ENCODE results near the gene ZNF384.

The ZNF384 gene

GRCh38 chr12:6699259-6699988 lies 10.2 kb upstream of the ZNF384 start:
- no peak for DNase-seq

DNA sequence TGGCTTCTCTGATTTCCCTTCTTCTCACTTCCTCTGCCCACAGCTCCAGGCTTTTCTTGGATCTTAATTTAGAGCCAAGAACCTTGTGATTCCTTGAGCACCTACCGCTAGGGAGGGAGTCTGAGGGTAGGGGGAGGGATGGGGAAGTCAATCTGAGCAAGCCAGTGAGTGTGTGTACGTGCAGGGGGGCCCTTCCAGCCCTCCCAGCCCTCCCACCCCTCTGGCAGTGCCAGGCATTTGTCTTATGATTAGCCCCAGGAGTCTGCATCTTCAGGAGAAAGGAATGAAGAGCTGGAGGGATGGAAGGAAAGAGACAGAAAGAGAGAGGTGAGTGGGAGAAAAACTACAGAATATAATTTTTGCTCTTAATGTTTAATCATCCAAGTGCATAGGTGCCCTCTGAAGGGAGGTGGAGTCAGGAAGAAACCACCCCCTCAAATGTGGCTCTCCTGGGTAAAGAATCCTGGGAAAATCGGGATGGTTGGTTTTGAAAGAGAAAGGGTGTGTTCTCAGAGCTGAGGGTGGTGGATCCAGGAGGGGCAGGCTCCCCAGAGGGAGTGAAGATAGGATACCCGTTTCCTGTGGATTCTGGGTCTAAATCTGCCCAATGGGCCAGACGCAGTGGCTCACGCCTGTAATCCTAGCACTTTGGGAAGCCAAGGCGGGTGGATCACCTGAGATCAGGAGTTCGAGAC lies 9.3 kb upstream of the ZNF384 start:
- no peak for DNase-seq

DNA sequence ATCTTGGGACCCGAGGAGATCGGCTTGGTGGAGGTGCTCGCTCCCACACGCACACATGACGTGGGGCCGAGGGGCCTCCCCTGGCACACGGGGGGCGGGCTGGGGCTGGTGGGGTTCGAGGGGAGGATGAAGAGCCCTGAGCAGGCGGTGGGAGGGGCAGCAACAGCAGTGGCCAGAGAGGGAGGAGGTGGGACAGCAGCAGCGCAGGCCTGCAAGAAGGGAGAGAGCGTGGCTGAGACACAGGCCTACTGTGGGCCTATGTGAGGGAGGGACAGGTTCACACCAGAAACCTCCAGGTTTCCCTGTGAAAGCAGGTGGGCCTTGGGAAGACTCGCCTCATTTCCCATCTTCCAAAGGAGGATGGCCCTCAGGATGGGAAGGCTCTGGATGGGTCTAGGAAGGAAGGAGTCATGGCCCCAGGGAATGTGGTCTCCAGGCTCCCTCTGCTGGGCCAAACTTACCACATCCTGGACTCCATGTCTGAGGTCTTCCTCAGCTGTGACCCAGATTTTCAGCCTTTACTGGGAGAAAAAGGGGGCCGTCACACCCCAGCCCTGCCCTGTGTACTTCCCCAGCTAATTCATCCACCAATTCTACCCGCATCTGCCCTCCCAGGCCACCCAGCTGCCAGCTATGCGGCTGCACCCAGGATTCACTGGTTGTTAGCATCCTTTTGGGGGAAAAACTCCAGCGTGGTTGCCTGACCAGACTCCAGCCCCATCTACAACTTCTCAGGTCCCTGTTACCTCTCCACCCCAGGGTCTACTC lies 8.6 kb upstream of the ZNF384 start:
- DNase-seq, result no peak

GRCh38 chr12:6696690-6697583 lies 7.8 kb upstream of the ZNF384 start:
- DNase-seq, result no peak

DNA sequence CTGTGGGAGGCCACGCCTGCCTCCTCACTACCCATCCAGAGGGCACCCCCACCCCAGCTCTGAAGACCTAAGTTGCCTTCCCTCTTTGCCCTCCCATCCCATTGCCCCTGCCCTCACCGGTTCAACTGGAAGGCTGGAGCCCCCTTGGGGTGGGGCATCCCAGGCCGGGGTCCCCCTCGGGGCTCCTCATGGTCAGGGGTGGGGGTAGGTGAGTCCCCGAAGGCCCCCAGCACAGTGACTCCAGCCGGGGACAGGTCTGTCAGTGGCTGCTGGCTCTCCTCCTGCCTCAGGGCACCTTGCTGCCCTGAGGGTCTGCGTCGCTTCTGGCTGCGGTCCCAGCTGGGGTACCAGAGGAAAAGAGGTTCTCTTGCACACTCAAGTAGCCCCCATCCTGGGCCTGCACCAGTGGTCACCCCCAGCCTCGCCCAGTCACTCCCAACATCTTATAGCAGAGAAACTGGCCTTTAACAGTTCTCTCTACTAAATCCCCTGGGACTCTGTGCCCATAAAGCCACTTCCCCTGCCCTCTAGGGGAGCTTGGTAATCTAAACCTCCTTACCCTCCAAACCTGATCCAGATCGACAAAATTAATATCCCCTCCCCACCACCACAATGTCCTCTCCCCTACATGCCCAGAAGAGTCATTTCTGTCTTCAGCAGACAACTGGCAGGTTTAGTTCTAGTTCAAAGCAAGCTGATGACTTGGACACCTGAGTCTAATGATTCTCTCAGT lies 6.3 kb upstream of the ZNF384 start:
- DNase-seq, result no peak

DNA sequence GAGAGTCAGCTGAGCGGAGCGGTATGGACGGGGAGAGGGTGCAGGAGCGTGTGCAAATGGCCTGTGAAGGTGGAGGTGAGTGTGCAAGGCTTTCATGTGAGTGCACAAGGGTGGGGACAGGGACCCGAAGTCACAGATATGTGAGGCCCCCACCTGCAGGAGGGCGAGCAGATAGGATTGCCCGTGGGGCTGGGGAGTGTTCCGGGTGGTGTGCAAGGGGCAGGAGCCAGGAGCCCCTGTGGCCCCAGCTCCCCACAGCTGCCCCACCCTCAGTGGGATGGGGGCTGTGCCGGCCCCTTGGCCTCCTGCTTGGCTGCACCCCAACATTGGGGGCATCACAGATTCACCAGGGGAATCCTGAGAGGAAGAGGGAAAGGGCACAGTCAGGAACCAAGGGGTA lies 5.5 kb upstream of the ZNF384 start:
- DNase-seq, result no peak

DNA sequence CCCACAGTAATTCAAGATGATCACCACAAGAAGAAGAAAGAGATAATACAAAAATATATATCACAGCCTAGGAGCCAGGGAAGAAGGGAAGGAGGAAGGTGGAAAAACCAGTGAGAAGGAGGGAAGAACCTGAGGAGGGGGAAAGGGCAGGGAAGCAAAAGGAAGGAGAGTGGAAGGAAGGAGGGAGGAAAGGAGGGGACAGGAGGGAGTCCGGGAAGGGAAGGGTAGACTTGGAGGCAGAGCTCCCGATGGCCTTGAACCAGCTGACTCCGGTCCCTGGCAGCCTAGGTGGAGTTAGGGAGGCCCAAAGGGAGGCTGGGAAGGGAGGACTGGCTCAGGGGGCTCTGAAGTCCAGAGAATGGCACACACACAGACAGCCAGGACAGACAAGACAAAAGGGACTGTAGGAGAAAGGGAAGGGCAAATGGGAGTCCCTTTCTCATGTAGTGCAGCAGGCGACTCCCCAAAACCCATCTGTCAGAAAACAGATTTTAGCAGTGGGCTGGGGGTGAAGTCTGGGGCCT lies 4.7 kb upstream of the ZNF384 start:
- DNase-seq, result no peak

DNA sequence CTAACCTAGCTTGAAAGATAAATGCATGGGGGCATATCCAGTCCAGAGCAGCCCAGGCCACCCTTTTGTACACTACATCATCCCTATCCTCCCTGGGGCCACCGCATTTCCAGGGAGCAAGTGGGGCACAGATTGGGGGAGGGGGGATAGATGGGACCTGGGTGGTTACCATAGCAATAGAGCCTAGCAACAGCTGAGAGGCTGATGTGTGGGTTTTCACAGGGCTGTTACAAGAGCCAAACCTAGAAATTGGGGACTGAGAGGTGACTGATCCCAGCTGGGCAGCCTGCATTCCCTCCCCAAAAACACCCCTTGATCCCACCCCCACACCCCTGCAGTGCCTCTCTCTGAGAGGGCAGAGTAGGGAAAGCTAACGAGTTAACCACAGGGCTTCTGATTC lies 3.7 kb upstream of the ZNF384 start:
- no peak for DNase-seq

- DNase-seq, result no peak
Measured at GRCh38 chr12:6691473-6691872, 2.3 kb upstream of the ZNF384 start.

DNA sequence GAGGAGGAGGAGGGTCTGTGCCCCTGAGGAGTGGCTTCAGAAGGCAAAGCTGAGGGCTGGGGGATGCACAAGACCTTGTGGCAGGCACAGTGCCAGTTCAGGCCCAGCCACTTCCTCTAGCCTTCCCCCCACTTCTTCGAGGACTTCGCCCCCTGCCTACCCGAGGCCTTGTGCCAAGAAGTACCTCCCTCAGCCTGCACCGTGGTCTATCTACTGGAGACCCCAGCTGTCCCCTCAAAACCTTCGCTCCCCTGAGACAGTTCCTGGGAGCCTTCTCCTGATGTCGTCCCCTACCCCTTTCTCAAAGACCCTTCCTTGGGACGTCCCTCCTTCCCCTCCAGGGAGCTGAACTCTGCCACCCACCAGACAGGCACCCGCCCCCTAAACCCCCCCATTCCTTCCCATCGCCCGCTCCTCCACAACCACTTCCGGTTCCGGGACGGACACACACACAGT lies 604 bp downstream of the ZNF384 start:
- DNase-seq, result peak; percentile 33

- DNase-seq, result no peak
Measured at GRCh38 chr12:6685814-6686213, 3.4 kb downstream of the ZNF384 start.

GRCh38 chr12:6684609-6685008 lies 4.6 kb downstream of the ZNF384 start:
- DNase-seq, result peak; percentile 50

DNA sequence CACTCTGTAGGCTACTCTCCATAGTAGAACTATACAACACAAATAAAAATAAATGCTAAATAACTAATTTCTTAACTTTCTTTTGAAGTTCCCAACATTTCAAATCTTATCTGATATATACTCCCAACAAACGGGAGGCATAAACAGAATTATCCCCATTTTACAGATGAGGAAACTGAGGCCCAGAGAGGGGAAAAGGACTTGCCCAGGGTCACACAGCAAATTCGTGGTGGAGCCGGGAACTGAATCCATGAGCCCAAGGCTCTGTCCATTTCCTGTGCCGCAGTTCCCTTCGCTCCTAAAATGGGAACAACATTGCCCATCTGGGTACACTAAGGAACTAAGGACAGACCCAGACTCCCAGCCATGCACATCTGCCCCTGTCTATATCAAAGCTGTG lies 12.2 kb downstream of the ZNF384 start:
- DNase-seq, result no peak

GRCh38 chr12:6672143-6672542 lies 17.0 kb downstream of the ZNF384 start:
- no peak for DNase-seq

DNA sequence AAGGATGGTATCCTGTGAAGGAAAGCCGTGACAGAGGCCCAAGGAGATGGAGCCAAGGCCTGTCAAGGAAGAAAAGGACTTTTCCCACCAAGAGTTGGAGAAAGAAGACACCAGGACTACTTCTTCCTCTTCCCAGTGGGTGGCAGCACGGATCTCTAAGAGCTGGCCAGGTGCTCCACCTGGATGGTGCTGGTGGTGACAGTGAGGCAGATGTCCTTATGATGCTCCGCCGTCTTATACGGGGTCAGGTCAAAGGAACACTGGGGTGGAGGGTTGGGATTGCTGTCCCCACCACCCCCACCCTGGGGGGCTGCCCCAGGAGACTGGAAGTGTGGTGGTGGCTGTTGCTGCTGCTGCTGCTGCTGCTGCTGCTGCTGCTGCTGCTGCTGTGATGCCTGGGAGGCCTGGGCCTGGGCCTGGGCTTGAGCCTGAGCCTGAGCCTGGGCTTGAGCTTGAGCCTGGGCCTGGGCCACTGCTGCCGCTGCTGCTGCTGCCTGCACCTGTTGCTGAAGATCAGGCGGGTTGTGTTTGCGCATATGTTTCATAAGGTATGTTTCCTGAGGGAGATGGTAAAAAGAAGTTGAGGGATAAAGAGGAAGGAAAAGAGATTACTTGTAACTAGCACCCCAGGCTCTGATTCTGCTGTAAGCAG lies 21.5 kb downstream of the ZNF384 start:
- no peak for DNase-seq

- no peak for DNase-seq
Measured at GRCh38 chr12:6666211-6666610, 23.0 kb downstream of the ZNF384 start.

GRCh38 chr12:6664902-6665301 lies 24.3 kb downstream of the ZNF384 start:
- DNase-seq, result no peak

- DNase-seq, result peak; percentile 98
Measured at GRCh38 chr12:6662906-6663742, 26.1 kb downstream of the ZNF384 start, which contains the start of gene ING4. ING4 (minus strand) TSS chr12:6663119; CDS start chr12:6663101, 18 bp downstream.

GRCh38 chr12:6662602-6662905 lies 26.6 kb downstream of the ZNF384 start:
- no peak for DNase-seq

DNA sequence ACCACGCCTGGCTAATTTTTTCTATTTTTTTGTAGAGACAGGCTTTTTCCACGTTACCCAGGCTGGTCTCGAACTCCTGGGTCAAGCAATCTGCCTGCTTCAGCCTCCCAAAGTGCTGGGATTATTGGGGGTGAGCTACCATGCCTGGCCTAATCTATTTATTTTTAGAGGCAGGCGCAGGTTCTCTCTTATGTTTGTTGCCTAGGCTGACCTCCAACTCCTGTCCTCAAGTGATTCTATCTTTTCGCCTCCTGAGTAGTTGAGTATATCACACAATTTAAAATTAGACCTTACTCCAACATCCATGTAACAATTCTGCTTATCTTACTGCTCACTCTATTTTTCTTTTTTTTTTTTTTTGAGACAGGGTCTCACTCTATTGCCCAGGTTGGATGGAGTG lies 35.2 kb downstream of the ZNF384 start:
- DNase-seq, result no peak
